Prostate gland (tissue), 2 donors: ENCODE measurements around the gene SLC7A4. TPM values are rescaled to one million over a fixed set of nuclear protein-coding genes. Genes with fewer than 3 reads are reported as not detected.

ENCODE experiments used
- DNase-seq: peaks from one replicate; pipeline ENCODE4 v3.0.0-alpha.2; 2019; ENCODE audit warnings: low spot score
- H3K27ac ChIP-seq, 2 donors: fragments of 200-600 bp; sonication (generic); 2 replicates each; pipeline ENCODE4 v1.5.1; 2017 to 2019
- H3K27me3 ChIP-seq: fragments of 200-600 bp; sonication (generic); replicated peaks from 2 replicates; pipeline ENCODE4 v1.5.1; 2019; ENCODE audit not compliant: insufficient read depth
- H3K36me3 ChIP-seq, 2 donors: fragments of 200-600 bp; sonication (generic); 1 replicate in 1 of 2; 2 replicates in 1 of 2; pipeline versions ENCODE4 v1.5.1 to v1.8.1; 2017 to 2019
- H3K4me1 ChIP-seq: fragments of 200-600 bp; sonication (generic); replicated peaks from 2 replicates; pipeline ENCODE4 v1.5.1; 2019
- H3K4me3 ChIP-seq, 2 donors: fragments of 200-600 bp; sonication (generic); 2 replicates each; pipeline ENCODE4 v1.5.1; 2017 to 2019
- H3K9me3 ChIP-seq: fragments of 200-600 bp; sonication (generic); 2 replicates; pipeline ENCODE4 v1.5.1; 2017
- CTCF ChIP-seq, 4 experiments: fragments of 200-600 bp in 2 of 4; fragments of 450-650 bp in 2 of 4; sonication (generic) in 2 of 4; IDR thresholded peaks; 1 replicate in 3 of 4; 2 replicates in 1 of 4; pipeline ENCODE4 v1.5.1; 2016 to 2019; ENCODE audit warnings: antibody characterized with exemption in 4 of 4, mild to moderate bottlenecking in 2 of 4, moderate library complexity in 2 of 4
- POLR2A ChIP-seq: fragments of 450-650 bp; IDR thresholded peaks from one replicate; pipeline ENCODE4 v1.6.1; 2016; ENCODE audit warnings: antibody characterized with exemption, mild to moderate bottlenecking
- POLR2AphosphoS5 ChIP-seq: sonication (generic); formaldehyde crosslinking; IDR thresholded peaks from one replicate; pipeline ENCODE4 v1.6.1; 2017; ENCODE audit warnings: antibody characterized with exemption
- WGBS: methylation state at CpG from one replicate; pipeline ENCODE4 v1.1.5; 2018; 5-methylcytosine and 5-hydroxymethylcytosine counted together
- intact Hi-C: fragments of 100-400 bp; cut with DNase I; formaldehyde crosslinking; loops from one replicate; pipeline ENCODE4 v1.14.2; 2022
- total RNA-seq, 2 donors: library from RNA; depleted of rRNA; stranded (reverse); fragments of >200 nt; gene quantifications; one replicate each; pipeline ENCODE4 v1.1.0, GENCODE V29; 2016

SLC7A4 gene
- total RNA-seq, 2 donors from 2014 or later = 13.0 to 53.9 TPM

- Histone ChIP-seq H3K9me3 (no peaks in the 10 kb centered on the region), H3K4me1 (peaks cover 16% of the 10 kb centered on the region), H3K27me3 (no peaks in the 10 kb centered on the region), H3K27ac (peak overlapping the region; percentile 96 to 97), H3K36me3 (peaks cover 0 to 11% of the 10 kb centered on the region in 2 donors), H3K4me3 (peak overlapping the region; percentile 57 to 66)
- intact Hi-C loops = loop anchor here (5.0 kb wide), 1 partner anchor 84 kb away; the partner anchor contains the start of gene CRKL
- TF ChIP-seq CTCF (IDR thresholded peaks at IDR 0.05) (no peak), POLR2AphosphoS5 (no peak), POLR2A (no peak)
- WGBS = 3% methylated on average over 18 of the region's 26 CpGs
- DNase-seq = no peak
These were observed 31.3 kb downstream of the SLC7A4 start for GRCh38 chr22:21000987-21001600.

DNA sequence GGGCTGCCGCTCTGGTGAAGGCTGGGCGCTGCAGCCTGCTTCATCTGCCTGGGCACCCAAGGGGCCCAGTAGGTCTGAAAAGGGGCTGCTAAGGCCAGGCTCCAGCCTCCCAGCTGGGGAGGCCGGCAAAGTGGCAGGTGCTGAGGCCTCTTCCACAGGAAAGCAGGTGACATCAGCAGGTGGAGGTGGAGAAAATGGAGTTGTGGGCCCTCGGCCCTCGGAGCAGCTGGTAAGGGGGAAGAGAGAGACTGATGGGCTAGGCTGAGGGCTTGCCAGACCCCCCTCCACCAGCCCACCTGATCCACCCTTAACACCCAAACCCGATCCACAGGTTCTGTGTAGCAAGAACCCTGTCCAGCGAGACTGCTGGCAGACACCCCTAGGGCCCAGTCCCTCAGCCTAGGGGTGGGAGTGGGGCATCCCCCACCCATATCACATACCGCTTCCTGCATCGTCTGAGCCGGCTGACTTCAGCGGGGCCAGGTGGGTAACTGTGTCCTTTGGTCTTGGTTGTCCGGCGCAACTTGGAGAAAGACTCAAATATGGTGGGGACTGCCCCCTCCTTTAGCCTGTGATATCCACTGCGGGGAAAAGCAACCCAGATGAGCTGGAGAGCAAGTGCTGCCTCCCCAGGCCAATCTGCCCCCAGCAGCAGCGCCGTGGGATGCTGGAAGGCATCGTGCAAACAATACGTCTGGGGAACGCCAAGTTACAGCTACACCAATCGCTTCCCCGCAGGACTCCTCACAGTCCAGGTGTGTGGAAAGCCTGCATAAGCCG is 32.0 kb downstream of the SLC7A4 start:
- Histone ChIP-seq H3K4me3 (peak overlapping the region; percentile 57 to 66), H3K9me3 (no peaks in the 10 kb centered on the region), H3K4me1 (peaks cover 16% of the 10 kb centered on the region), H3K27me3 (no peaks in the 10 kb centered on the region), H3K36me3 (peaks cover 0 to 11% of the 10 kb centered on the region in 2 donors), H3K27ac (peak overlapping the region; percentile 96 to 97)
- TF ChIP-seq POLR2A (no peak), POLR2AphosphoS5 (no peak), CTCF (IDR thresholded peaks at IDR 0.05) (no peak)
- intact Hi-C loops = loop anchor here (5.0 kb wide), 1 partner anchor 83 kb away; the partner anchor contains the start of gene CRKL
- 31% methylated on average over 21 of the region's 22 CpGs for WGBS
- DNase-seq = no peak

GRCh38 chr22:20999350-21000206 is 32.8 kb downstream of the SLC7A4 start:
- H3K27me3 ChIP-seq = no peaks in the 10 kb centered on the region
- peaks cover 0 to 11% of the 10 kb centered on the region in 2 donors for H3K36me3 ChIP-seq
- peak overlapping the region in 1 of 2 donors; percentile 66 for H3K4me3 ChIP-seq
- no peak for TF ChIP-seq POLR2AphosphoS5
- no peak for TF ChIP-seq POLR2A
- TF ChIP-seq CTCF (IDR thresholded peaks at IDR 0.05) = no peak
- 85% methylated on average over 21 of the region's 27 CpGs for WGBS
- peak overlapping the region in 1 of 2 donors; percentile 97 for H3K27ac ChIP-seq
- H3K4me1 ChIP-seq = peaks cover 16% of the 10 kb centered on the region
- no peak for DNase-seq
- H3K9me3 ChIP-seq = no peaks in the 10 kb centered on the region
- intact Hi-C loops = loop anchor here (5.0 kb wide), 1 partner anchor 82 kb away; the partner anchor contains the start of gene CRKL

GRCh38 chr22:20998411-20999336 is 33.7 kb downstream of the SLC7A4 start:
- no peak for DNase-seq
- Histone ChIP-seq H3K4me3 (no peak overlapping the region), H3K36me3 (peaks cover 0 to 11% of the 10 kb centered on the region in 2 donors), H3K27ac (no peak overlapping the region), H3K4me1 (peaks cover 16% of the 10 kb centered on the region), H3K9me3 (no peaks in the 10 kb centered on the region), H3K27me3 (no peaks in the 10 kb centered on the region)
- 60% methylated on average over 7 of the region's 7 CpGs for WGBS
- TF ChIP-seq POLR2A (no peak), CTCF (IDR thresholded peaks at IDR 0.05) (no peak), POLR2AphosphoS5 (no peak)
- intact Hi-C loops = no loop called here
